Skeletal muscle satellite cell (primary cell): ENCODE measurements around the gene COG3.
A peak's percentile ranks its signal among the peaks of the same experiment; 100 is the strongest.

Source experiments
- H3K27me3 ChIP-seq: 2 replicates; pipeline ENCODE4 v1.7.0; 2013; ENCODE audit warnings: low read length; ENCODE audit not compliant: control insufficient read depth, insufficient read depth
- H3K36me3 ChIP-seq: 2 replicates; pipeline ENCODE4 v1.7.0; 2013; ENCODE audit warnings: mild to moderate bottlenecking, control low read depth, low read length; ENCODE audit not compliant: insufficient read depth
- H3K4me1 ChIP-seq: 2 replicates; pipeline ENCODE4 v1.7.0; 2013; ENCODE audit warnings: low read length; ENCODE audit not compliant: control insufficient read depth, insufficient read depth
- H3K4me2 ChIP-seq: 2 replicates; pipeline ENCODE4 v1.7.0; 2013; ENCODE audit warnings: mild to moderate bottlenecking, low read length
- H3K4me3 ChIP-seq: 2 replicates; pipeline ENCODE4 v1.7.0; 2013; ENCODE audit warnings: low read length
- H3K9ac ChIP-seq: 2 replicates; pipeline ENCODE4 v1.7.0; 2013; ENCODE audit warnings: mild to moderate bottlenecking, low read depth, low read length, moderate library complexity
- H3K9me3 ChIP-seq: replicated peaks from 2 replicates; pipeline ENCODE4 v1.7.0; 2013; ENCODE audit warnings: mild to moderate bottlenecking, control low read depth, low read length

The COG3 gene

GRCh38 chr13:45482571-45483173 is 17.9 kb downstream of the COG3 start:
- no peak overlapping the region for H3K4me3 ChIP-seq
- H3K9me3 ChIP-seq, result no peaks in the 10 kb centered on the region
- peak overlapping the region; percentile 54 for H3K9ac ChIP-seq
- peak overlapping the region; percentile 73 for H3K4me2 ChIP-seq
- no peaks in the 10 kb centered on the region for H3K27me3 ChIP-seq
- peaks cover 30% of the 10 kb centered on the region for H3K36me3 ChIP-seq
- peaks cover 21% of the 10 kb centered on the region for H3K4me1 ChIP-seq

GRCh38 chr13:45487604-45488003 is 22.9 kb downstream of the COG3 start:
- H3K4me3 ChIP-seq, result no peak overlapping the region
- no peak overlapping the region for H3K9ac ChIP-seq
- peaks cover 42% of the 10 kb centered on the region for H3K36me3 ChIP-seq
- H3K27me3 ChIP-seq, result no peaks in the 10 kb centered on the region
- peaks cover 19% of the 10 kb centered on the region for H3K4me1 ChIP-seq
- no peaks in the 10 kb centered on the region for H3K9me3 ChIP-seq
- no peak overlapping the region for H3K4me2 ChIP-seq

- Histone ChIP-seq H3K9ac (no peak overlapping the region), H3K4me2 (no peak overlapping the region), H3K4me3 (no peak overlapping the region), H3K4me1 (peaks cover 21% of the 10 kb centered on the region), H3K27me3 (no peaks in the 10 kb centered on the region), H3K9me3 (no peaks in the 10 kb centered on the region), H3K36me3 (peaks cover 40% of the 10 kb centered on the region)
Measured at GRCh38 chr13:45490068-45490467, 25.3 kb downstream of the COG3 start.

- peaks cover 21% of the 10 kb centered on the region for H3K4me1 ChIP-seq
- peak overlapping the region; percentile 46 for H3K4me2 ChIP-seq
- no peak overlapping the region for H3K4me3 ChIP-seq
- no peaks in the 10 kb centered on the region for H3K9me3 ChIP-seq
- peak overlapping the region; percentile 52 for H3K9ac ChIP-seq
- H3K36me3 ChIP-seq, result peaks cover 37% of the 10 kb centered on the region
- H3K27me3 ChIP-seq, result no peaks in the 10 kb centered on the region
Measured at GRCh38 chr13:45492538-45492937, 27.8 kb downstream of the COG3 start.

GRCh38 chr13:45496942-45497341 is 32.2 kb downstream of the COG3 start:
- Histone ChIP-seq H3K9me3 (no peaks in the 10 kb centered on the region), H3K4me2 (no peak overlapping the region), H3K4me3 (no peak overlapping the region), H3K27me3 (no peaks in the 10 kb centered on the region), H3K9ac (no peak overlapping the region), H3K4me1 (peaks cover 41% of the 10 kb centered on the region), H3K36me3 (peaks cover 37% of the 10 kb centered on the region)

- Histone ChIP-seq H3K4me3 (peak overlapping the region; percentile 19), H3K9ac (peak overlapping the region; percentile 35), H3K4me2 (peak overlapping the region; percentile 57), H3K4me1 (peaks cover 30% of the 10 kb centered on the region), H3K27me3 (no peaks in the 10 kb centered on the region), H3K9me3 (no peaks in the 10 kb centered on the region), H3K36me3 (peaks cover 59% of the 10 kb centered on the region)
Measured at GRCh38 chr13:45500492-45501174, 35.9 kb downstream of the COG3 start.

DNA sequence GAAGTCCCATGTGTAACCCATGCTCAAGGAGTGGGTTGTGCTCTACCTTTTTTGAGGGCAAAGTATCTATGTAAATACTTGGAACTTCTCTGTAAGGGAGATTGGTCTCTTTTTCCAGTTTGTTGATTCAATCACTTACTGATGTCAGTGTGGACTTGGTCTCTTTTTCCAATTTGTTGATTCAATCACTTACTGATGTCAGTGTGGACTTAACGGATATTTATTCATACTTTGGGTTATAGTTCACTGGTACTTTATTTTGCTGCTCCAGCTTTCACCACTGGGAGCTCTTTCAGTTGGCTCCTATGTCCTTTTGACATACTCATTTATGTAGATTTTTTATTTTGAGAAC is 36.4 kb downstream of the COG3 start:
- Histone ChIP-seq H3K9me3 (no peaks in the 10 kb centered on the region), H3K4me3 (no peak overlapping the region), H3K36me3 (peaks cover 60% of the 10 kb centered on the region), H3K27me3 (no peaks in the 10 kb centered on the region), H3K9ac (no peak overlapping the region), H3K4me2 (peak overlapping the region; percentile 57), H3K4me1 (peaks cover 30% of the 10 kb centered on the region)

DNA sequence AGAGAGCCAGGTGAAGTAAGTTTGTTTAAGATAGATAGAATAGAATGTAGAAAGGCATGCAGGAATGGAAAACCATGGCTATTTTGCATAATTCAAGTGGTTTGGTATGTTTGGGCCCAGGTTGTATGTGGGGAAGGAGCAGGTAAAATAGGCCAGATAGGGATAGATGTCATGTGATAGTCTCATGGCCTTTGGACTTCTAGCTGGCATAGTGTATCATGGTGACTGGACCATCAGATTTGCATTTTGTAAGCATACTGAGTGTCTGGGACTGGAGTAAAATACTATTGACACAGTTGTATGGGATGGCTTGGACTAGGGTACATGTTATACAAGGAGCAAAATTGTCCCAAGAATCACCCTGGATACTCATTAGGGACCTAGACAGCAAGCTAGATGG is 38.9 kb downstream of the COG3 start:
- H3K9ac ChIP-seq, result no peak overlapping the region
- no peak overlapping the region for H3K4me2 ChIP-seq
- H3K4me1 ChIP-seq, result peaks cover 30% of the 10 kb centered on the region
- H3K9me3 ChIP-seq, result no peaks in the 10 kb centered on the region
- H3K4me3 ChIP-seq, result no peak overlapping the region
- peaks cover 57% of the 10 kb centered on the region for H3K36me3 ChIP-seq
- H3K27me3 ChIP-seq, result no peaks in the 10 kb centered on the region

- H3K9me3 ChIP-seq, result no peaks in the 10 kb centered on the region
- peaks cover 64% of the 10 kb centered on the region for H3K36me3 ChIP-seq
- H3K4me3 ChIP-seq, result no peak overlapping the region
Measured at GRCh38 chr13:45506811-45507210, 42.1 kb downstream of the COG3 start.

DNA sequence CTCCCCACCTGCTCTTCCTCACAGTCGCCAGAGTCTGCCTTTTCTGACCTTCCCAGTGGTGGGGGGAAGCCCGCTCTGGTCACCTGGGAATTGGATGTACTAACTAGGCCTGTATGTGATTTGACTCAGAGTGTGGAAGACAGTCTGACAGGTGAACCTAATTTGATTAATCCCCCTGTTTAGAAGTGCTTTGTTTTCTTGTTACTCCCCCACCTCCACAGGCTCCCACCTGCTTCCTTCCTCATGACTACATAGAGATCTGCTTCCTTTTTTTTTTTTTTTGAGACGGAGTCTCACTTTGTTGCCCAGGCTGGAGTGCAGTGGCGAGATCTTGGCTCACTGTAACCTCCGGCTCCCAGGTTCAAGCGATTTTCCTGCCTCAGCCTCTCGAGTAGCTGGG is 44.0 kb downstream of the COG3 start:
- no peaks in the 10 kb centered on the region for H3K9me3 ChIP-seq
- no peak overlapping the region for H3K9ac ChIP-seq
- no peak overlapping the region for H3K4me2 ChIP-seq
- H3K27me3 ChIP-seq, result no peaks in the 10 kb centered on the region
- no peak overlapping the region for H3K4me3 ChIP-seq
- peaks cover 9% of the 10 kb centered on the region for H3K4me1 ChIP-seq
- H3K36me3 ChIP-seq, result peaks cover 60% of the 10 kb centered on the region

More at GRCh38 chr13:45506811-45507210, 42.1 kb downstream of the COG3 start:
- H3K9ac ChIP-seq, result no peak overlapping the region
- H3K4me1 ChIP-seq, result peaks cover 7% of the 10 kb centered on the region
- H3K27me3 ChIP-seq, result no peaks in the 10 kb centered on the region
- H3K4me2 ChIP-seq, result no peak overlapping the region

- H3K9me3 ChIP-seq, result no peaks in the 10 kb centered on the region
- peaks cover 61% of the 10 kb centered on the region for H3K36me3 ChIP-seq
- H3K4me1 ChIP-seq, result peaks cover 9% of the 10 kb centered on the region
- H3K4me2 ChIP-seq, result no peak overlapping the region
- H3K9ac ChIP-seq, result no peak overlapping the region
- no peaks in the 10 kb centered on the region for H3K27me3 ChIP-seq
- H3K4me3 ChIP-seq, result no peak overlapping the region
Measured at GRCh38 chr13:45510672-45511071, 45.9 kb downstream of the COG3 start.
